GM19452 (cell line): Measurements from ENCODE around the gene SMPDL3A.
A peak's percentile ranks its signal among the peaks of the same experiment; 100 is the strongest.

Experiments used
- ATAC-seq: cut with Tn5 transposase; IDR thresholded peaks from one replicate; pipeline ENCODE4 v1.9.1; 2021; ENCODE audit not compliant: unreplicated experiment

Gene SMPDL3A

GRCh38 chr6:122845916-122846612 lies 57.0 kb downstream of the SMPDL3A start:
- no peak for ATAC-seq

GRCh38 chr6:122853259-122853995 lies 64.4 kb downstream of the SMPDL3A start:
- ATAC-seq = peak; percentile 76
